Stimulated activated CD8-positive, alpha-beta memory T cell treated with anti-CD3 and anti-CD28 coated beads, Interleukin-15, amount 100 ng/mL, for 1 hour (primary cell): Measurements from ENCODE around the gene SORD.

Experiments used
- DNase-seq: peaks from one replicate; pipeline ENCODE4 v3.0.0-alpha.2; 2020; ENCODE audit warnings: low read depth

Gene SORD

GRCh38 chr15:45116482-45117307 is 93.7 kb downstream of the SORD start:
- DNase-seq = no peak

- no peak for DNase-seq
Observed at GRCh38 chr15:45117308-45118130, 94.5 kb downstream of the SORD start.

GRCh38 chr15:45118131-45118588 is 95.2 kb downstream of the SORD start:
- DNase-seq = peak; percentile 74

- DNase-seq = no peak
Observed at GRCh38 chr15:45118996-45119395, 96.0 kb downstream of the SORD start.

GRCh38 chr15:45120081-45120972 is 97.3 kb downstream of the SORD start:
- DNase-seq = no peak

- no peak for DNase-seq
Observed at GRCh38 chr15:45121020-45121419, 98.0 kb downstream of the SORD start.

- DNase-seq = no peak
Observed at GRCh38 chr15:45121706-45122417, 98.9 kb downstream of the SORD start.

- no peak for DNase-seq
Observed at GRCh38 chr15:45122719-45123118, 99.7 kb downstream of the SORD start.

- no peak for DNase-seq
Observed at GRCh38 chr15:45123397-45123796, 100.4 kb downstream of the SORD start.

- DNase-seq = no peak
Observed at GRCh38 chr15:45126535-45127158, 103.7 kb downstream of the SORD start.
